ENCODE data around the gene PFKFB1.

- TF ChIP-seq, protein P1, sequence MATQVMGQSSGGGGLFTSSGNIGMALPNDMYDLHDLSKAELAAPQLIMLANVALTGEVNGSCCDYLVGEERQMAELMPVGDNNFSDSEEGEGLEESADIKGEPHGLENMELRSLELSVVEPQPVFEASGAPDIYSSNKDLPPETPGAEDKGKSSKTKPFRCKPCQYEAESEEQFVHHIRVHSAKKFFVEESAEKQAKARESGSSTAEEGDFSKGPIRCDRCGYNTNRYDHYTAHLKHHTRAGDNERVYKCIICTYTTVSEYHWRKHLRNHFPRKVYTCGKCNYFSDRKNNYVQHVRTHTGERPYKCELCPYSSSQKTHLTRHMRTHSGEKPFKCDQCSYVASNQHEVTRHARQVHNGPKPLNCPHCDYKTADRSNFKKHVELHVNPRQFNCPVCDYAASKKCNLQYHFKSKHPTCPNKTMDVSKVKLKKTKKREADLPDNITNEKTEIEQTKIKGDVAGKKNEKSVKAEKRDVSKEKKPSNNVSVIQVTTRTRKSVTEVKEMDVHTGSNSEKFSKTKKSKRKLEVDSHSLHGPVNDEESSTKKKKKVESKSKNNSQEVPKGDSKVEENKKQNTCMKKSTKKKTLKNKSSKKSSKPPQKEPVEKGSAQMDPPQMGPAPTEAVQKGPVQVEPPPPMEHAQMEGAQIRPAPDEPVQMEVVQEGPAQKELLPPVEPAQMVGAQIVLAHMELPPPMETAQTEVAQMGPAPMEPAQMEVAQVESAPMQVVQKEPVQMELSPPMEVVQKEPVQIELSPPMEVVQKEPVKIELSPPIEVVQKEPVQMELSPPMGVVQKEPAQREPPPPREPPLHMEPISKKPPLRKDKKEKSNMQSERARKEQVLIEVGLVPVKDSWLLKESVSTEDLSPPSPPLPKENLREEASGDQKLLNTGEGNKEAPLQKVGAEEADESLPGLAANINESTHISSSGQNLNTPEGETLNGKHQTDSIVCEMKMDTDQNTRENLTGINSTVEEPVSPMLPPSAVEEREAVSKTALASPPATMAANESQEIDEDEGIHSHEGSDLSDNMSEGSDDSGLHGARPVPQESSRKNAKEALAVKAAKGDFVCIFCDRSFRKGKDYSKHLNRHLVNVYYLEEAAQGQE (IDR thresholded peaks at IDR 0.05; ENCODE audit: insufficient read depth in 1 of 2, low read depth in 2 of 2, low read length in 2 of 2), result no peak
- no peak for TF ChIP-seq SIN3A (IDR thresholded peaks at IDR 0.05; ENCODE audit: borderline replicate concordance, insufficient read depth, low read length)
These were observed 71.4 kb downstream of the PFKFB1 start for GRCh38 chrX:54922547-54922946.
